ENCODE measurements around the gene MAPK12.

The MAPK12 gene

GRCh38 chr22:50261615-50262459 lies at the start of gene MAPK12:
Gene MAPK12, minus strand, starts transcription at chr22:50261683. Its CDS starts 174 bp downstream, at chr22:50261509.
- DNase-seq, result peak in 2 of 3 experiments; percentile 49 to 59

DNA sequence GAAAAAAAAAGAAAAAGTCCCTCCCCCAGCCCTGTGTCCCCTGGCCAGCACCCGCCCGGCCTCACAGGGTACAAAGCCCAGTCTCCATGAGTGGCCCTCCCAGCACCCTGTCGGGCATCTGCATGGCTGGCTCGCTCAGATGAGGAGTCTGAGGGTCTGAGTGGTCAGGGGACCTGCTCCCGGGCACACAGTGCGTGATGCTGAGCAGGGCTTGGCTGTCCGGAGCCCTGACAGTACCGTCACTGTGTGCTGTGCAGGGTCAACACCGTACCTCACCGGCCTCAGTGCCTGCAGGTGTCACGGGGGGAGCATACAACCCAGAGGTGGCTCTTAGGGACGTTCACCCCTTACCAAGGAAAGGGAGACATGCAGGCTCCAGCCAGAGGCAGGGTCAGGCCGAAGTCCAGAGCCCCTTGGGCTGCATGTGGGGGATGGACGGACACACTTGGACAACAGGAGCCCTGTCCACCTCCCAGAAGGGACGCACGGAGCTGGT lies 49.5 kb upstream of the MAPK12 start:
- no peak for DNase-seq

GRCh38 chr22:50310031-50310722 lies 48.7 kb upstream of the MAPK12 start:
- DNase-seq, result no peak

- DNase-seq, result no peak
These were observed 48.1 kb upstream of the MAPK12 start for GRCh38 chr22:50309601-50309991.

DNA sequence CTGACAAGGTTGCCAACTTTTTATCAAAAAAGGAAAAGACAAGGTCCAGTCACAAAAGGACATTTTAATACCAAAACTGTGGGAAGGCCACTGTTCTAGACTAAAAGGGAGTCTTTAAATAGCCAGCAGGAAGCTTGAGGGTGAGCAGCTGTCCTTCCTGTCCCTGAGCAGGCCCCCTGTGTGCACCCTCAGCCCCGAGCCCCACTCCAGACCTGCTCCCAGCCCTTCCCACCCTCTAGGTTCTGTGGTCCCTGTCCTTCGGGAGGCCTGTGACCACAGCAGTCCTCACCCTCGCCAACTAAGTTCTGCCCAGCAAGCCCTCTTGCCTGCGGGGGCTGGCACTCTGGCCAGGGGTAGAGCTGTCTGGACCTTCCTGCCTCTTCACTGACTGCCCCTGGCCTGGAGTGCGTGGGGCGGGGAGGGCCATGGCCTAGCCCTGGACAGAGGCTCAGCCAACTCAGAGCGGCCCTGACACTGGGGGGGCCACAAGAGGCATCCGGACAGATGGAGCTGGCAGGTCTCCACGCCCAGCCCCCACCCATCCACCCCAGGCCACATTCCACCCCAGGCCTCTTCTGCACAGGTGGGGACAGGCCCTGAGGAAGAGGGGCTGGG lies 47.6 kb upstream of the MAPK12 start:
- no peak for DNase-seq

GRCh38 chr22:50308597-50308935 lies 47.1 kb upstream of the MAPK12 start:
- no peak for DNase-seq

DNA sequence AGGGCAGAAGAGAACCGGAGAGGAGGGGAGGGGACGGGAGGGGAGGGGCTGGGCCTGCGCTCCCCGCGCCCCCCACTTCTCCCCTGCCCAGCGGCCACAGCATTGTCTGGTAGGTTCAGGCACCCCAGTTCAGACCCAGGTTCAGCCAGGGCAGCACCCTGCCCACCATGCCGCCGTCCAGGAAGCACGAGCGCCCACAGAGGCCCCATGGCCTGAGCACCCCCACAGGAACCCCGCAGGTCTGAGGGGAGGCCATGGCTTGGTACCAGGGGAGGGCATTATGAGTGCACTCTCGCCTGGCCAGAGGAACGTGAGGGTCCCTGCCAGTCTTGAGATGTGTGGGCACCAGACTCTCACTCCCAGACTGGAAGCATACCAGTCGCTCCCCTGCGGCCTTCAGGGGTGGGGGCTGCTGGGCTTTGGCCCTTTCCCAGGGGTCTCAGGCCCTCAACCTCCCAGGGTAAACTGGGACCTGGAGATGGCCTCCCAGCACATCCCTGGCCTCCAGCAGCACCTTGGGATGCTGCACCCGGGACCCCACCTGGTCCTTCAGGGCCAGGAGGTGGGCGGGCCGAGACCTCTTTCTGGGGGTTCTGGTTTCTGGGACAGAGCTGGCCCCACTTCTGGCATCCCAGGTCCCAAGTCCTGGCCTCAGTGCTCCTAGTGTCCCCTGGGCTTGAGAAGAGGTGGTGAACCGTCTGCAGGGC lies 46.6 kb upstream of the MAPK12 start:
- peak in 2 of 3 experiments; percentile 19 to 44 for DNase-seq

DNA sequence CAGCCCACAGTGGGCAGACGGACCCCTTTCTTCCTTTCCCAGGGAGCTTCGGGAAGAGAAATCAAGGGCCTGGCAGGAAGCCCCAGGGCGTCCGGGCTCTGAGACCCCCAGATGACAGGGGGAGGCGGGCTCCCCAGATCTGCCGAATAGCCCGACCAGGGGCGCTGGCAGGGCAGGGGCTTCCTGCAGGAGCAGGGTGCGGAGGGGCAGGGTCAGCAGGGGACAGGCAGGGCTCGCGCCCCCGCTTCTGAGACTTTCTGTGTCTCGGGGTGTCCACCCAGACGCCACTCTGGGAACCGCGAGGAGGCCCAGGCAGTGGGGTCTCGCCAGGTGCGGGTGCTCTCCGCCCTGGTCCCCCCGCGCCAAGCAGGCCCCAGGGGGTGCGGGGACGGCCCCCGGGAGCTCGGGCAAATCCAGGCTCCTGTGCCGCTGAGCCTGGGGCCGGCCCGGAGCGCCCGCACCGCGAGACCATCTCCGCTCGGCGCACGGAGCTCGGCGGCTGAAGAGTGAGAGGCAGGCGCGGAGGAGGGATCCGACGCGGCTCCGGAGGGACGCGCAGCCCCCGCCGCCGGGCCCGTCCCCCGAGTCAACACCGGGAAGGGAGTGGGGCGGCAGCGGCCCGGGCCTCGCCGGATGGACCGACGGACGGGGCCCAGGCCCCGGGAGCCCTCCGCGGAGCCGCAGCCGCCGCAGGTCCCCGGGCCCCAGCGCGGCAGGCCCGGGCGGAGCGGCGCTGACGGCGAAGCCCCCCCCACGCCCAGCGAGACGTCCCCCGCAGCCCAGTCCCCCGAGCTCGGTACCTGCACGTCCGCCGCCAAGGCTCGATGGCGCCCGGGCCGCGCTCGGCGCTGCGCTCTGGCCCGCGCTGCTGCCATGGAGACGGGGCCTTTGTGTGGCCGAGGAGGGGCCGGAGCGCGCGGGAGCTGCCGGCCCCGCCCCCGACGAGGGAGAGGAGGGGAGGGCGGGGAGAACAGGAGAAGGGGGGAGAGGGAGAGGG lies 45.6 kb upstream of the MAPK12 start, which contains the start of gene PLXNB2:
Gene PLXNB2 (minus strand): TSS at position 894 of the 997 bp plus-strand sequence. CDS start 17,062 bp downstream, outside the sequence.
- DNase-seq, result peak; percentile 44 to 84 (median 72)

DNA sequence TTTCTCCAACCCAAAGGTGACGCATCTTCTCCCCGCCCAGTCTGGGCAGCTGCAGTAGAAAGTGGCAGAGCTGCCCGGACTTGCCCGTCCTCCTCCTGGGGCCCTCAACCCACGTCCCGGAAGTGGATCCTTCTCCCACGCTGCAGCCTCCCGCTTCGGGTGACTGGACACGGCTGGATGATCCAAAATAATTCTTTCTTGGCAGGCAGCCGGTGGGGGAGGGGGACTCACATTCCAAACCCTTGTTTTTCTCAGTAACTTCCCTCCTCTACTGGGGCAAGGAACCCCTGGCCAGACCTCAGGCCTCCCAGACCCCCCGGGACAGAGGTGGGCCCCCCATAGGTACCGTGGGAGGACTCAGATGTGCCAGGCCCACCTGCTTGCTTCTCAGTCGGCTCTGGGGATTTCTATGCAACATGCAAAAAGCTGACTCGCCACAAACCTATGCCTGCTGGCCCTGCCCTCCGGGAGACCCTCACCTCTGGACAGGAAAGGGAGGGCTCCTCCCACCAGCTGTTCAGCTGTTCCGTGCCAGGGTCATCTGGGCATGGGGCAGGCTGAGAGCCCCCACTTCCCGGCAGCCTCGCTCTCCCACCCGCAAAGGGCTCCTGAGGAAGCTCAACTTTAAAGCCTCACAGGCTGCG lies 44.6 kb upstream of the MAPK12 start:
- DNase-seq, result peak; percentile 49 to 80 (median 61)

GRCh38 chr22:50305393-50305922 lies 44.0 kb upstream of the MAPK12 start:
- no peak for DNase-seq

- no peak for DNase-seq
These were observed 43.3 kb upstream of the MAPK12 start for GRCh38 chr22:50304528-50305392.

DNA sequence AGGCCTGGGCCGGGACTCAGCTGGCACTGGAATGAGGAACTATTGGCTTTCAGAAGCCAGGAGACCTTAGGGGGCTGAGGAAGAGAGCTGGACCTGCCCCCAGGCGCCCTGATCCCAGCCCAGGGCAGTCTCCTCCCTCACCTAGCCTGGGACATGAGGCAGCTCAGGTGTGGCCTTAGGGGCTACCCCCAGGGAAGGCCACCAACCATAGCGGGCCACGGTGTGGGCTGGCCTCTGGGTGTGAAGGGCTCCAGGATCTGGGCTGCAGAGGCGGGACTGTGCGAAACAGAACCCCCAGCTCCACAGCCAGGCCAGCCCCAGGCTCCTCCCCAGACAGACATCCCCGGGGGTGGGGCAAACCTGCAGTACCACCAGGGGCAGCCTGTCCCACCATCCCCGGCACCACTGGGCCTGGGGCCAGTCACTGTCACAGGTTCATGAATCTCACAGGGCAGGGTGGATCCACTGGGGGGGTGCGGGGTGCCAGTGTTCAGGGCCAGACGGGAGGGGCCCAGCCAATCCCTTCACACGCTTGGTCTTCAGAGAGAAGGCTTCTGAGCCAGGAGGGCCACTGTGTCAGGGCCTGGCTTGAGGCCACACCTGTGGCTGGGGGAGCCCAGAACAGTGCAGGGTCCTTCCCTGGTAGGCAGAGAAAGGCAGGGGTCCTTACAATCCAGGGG lies 42.5 kb upstream of the MAPK12 start:
- DNase-seq, result no peak

- DNase-seq, result no peak
These were observed 42.0 kb upstream of the MAPK12 start for GRCh38 chr22:50303515-50303847.

DNA sequence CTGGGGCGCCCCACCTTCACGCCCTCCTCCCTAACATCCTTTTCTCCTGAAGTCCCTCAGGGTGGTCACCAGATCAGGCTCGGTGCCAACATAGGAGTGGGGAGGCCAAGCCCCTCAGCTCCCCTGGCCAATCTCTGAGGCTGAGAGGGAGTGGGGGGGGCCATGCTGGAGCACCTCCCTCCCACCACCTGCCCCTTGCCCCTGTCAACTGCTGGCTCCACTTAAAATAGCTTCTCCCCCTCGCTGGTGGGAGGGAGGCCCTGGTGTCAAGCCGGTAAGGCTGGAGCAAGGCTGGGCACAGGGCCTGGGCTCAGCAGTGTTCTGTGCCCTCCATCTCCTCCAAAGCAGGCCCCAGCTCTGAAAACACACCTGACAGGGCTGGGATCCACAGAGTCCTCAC lies 41.1 kb upstream of the MAPK12 start:
- DNase-seq, result peak in 1 of 3 experiments; percentile 8

DNA sequence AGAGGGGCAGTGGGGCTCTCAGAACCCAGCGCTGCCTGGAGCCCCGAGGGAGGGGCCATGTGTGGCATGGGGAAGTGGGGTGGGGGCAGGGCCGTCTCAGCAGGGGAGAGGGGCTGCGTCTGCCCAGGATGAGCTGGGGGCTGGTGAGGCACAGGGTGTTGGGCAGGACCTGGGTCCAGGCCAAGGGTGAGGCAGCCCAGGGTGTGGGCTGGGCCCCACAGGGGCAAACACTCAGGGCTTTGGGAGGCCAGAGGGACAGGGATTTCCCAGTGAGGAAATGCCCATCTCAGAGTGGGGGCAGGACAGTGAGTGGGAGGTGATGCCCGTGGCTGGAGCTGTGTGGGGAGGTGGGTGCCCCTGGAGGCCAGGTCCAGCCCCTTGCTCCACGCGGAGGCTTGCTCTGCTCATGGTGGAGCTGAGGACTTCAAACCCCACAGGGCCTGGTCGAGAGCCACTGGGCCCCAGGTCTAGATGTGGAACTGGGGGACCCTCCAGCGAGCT lies 40.6 kb upstream of the MAPK12 start:
- no peak for DNase-seq

DNA sequence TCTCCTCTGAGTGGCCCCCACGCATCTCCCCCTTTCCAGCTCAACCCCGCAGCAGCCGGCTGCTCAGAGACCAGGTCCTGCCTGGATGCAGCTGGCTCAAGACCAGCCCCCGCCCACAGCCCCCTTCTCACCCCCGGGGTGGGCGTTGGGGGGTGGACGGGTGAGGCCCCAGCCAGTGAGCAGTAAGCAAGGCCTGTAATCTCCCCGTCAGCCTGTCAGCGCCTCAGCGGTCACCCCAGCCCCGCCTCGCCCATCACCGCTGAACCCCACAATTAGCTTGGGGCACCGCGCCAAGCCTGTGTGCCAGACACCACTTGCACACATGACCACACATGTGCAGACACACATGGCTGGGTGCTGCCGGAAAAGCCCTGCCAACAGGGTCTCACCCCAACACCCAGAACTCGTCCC lies 40.1 kb upstream of the MAPK12 start:
- DNase-seq, result peak in 2 of 3 experiments; percentile 24 to 49

DNA sequence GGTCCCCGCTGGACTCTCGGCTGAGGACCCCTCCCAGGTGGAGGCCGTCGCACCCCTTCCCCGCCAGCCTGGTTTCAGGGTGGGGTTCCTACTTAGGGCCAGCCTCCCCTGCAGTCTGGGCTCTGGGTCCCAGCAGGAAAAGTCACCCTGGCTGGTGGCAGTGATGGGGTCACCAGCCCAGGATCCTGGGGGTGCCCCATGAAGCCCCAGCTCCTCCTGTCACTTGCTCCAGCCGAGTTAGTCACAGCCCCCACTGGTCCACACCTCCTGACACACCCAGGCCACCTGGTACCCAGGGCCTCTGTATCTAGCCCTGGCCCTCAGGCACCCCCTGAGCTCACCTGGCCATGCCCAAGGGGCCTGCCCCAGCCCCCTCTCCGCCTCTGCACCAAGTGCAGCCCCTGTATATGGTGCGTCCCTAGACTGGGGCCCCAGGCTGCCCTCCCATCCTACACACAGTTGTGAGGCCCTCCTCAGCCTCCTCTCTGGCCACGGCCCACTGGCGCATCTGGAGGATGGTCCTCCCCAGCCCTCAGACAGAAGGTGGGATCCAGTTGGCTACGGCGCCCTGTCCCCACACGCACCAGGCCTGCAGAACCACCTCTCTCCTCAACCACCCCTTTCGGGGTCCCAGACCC lies 39.3 kb upstream of the MAPK12 start:
- DNase-seq, result no peak
